HG03095 (cell line): ENCODE results near the gene LAIR1.
A peak's percentile ranks its signal among the peaks of the same experiment; 100 is the strongest.
"Not testable (repeated sequence)": the region's sequence is repeated elsewhere in the genome, so short reads cannot be mapped to it uniquely, and the experiment has no call there.

Source experiments
- ATAC-seq: cut with Tn5 transposase; IDR thresholded peaks from one replicate; pipeline ENCODE4 v1.9.1; 2021; ENCODE audit warnings: moderate library complexity; ENCODE audit not compliant: unreplicated experiment

The LAIR1 gene

GRCh38 chr19:54379187-54379678 lies 14.5 kb upstream of the LAIR1 start:
- no peak for ATAC-seq

- no peak for ATAC-seq
Measured at GRCh38 chr19:54376610-54377285, 12.0 kb upstream of the LAIR1 start.

GRCh38 chr19:54375181-54375938 lies 10.6 kb upstream of the LAIR1 start:
- ATAC-seq, result not testable (repeated sequence)

- no peak for ATAC-seq
Measured at GRCh38 chr19:54373781-54374631, 9.3 kb upstream of the LAIR1 start.

GRCh38 chr19:54371453-54371852 lies 6.7 kb upstream of the LAIR1 start:
- not testable (repeated sequence) for ATAC-seq

- ATAC-seq, result not testable (repeated sequence)
Measured at GRCh38 chr19:54370434-54370796, 5.7 kb upstream of the LAIR1 start.

GRCh38 chr19:54369688-54370433 lies 5.1 kb upstream of the LAIR1 start:
- ATAC-seq, result not testable (repeated sequence)

- ATAC-seq, result no peak
Measured at GRCh38 chr19:54369082-54369687, 4.5 kb upstream of the LAIR1 start.

GRCh38 chr19:54366811-54367210 lies 2.1 kb upstream of the LAIR1 start:
- no peak for ATAC-seq

- not testable (repeated sequence) for ATAC-seq
Measured at GRCh38 chr19:54365798-54366197, 1.1 kb upstream of the LAIR1 start.

GRCh38 chr19:54361680-54362422 lies 2.9 kb downstream of the LAIR1 start:
- not testable (repeated sequence) for ATAC-seq

GRCh38 chr19:54359149-54359820 lies 5.4 kb downstream of the LAIR1 start:
- ATAC-seq, result peak; percentile 59

GRCh38 chr19:54357381-54357780 lies 7.3 kb downstream of the LAIR1 start:
- ATAC-seq, result no peak

GRCh38 chr19:54356444-54357056 lies 8.2 kb downstream of the LAIR1 start:
- ATAC-seq, result no peak

GRCh38 chr19:54355675-54356074 lies 9.1 kb downstream of the LAIR1 start:
- ATAC-seq, result no peak

GRCh38 chr19:54354761-54355160 lies 10.0 kb downstream of the LAIR1 start:
- no peak for ATAC-seq

- ATAC-seq, result no peak
Measured at GRCh38 chr19:54352546-54352945, 12.2 kb downstream of the LAIR1 start.

- no peak for ATAC-seq
Measured at GRCh38 chr19:54352041-54352440, 12.7 kb downstream of the LAIR1 start.

- no peak for ATAC-seq
Measured at GRCh38 chr19:54351474-54351873, 13.3 kb downstream of the LAIR1 start.
